Activated CD8-positive, alpha-beta memory T cell treated with anti-CD3 and anti-CD28 coated beads for 4 hours (primary cell): Measurements from ENCODE around the gene PTCD3.
A peak's percentile ranks its signal among the peaks of the same experiment; 100 is the strongest.

Experiments
- DNase-seq, 2 donors: peaks; one replicate each; pipeline ENCODE4 v3.0.0-alpha.2; 2020; ENCODE audit warnings: low read depth in 2 of 2

PTCD3 gene

GRCh38 chr2:86105969-86106945, at the start of gene PTCD3:
Gene PTCD3 (plus strand): TSS chr2:86106235. CDS start chr2:86106248, 13 bp downstream.
- DNase-seq, result peak; percentile 86 to 93

- DNase-seq, result no peak
Observed at GRCh38 chr2:86056590-86057331, 49.3 kb upstream of the PTCD3 start.

- no peak for DNase-seq
Observed at GRCh38 chr2:86062043-86062442, 44.0 kb upstream of the PTCD3 start.

GRCh38 chr2:86064006-86064405, 42.0 kb upstream of the PTCD3 start:
- DNase-seq, result no peak

DNA sequence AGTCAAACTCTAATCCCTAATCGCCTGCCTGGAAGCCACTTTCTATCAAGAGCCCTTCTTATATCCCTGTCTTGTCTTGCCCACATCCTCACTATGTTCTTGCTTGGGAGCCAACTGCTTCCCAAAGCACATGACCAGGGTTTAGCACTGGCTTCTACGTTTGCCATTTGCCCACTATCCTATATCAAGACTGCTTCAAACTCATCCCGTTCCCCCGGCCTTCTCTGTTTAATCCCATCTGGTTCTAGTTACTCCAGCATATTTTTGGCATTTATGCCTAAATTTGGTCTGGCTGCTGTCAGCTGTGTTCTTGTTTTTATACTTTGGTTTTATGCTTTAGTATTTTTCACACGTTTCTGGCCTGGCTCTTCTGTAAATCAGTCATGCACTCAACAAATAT, 40.5 kb upstream of the PTCD3 start:
- DNase-seq, result no peak

- no peak for DNase-seq
Observed at GRCh38 chr2:86066007-86066578, 39.9 kb upstream of the PTCD3 start.

DNA sequence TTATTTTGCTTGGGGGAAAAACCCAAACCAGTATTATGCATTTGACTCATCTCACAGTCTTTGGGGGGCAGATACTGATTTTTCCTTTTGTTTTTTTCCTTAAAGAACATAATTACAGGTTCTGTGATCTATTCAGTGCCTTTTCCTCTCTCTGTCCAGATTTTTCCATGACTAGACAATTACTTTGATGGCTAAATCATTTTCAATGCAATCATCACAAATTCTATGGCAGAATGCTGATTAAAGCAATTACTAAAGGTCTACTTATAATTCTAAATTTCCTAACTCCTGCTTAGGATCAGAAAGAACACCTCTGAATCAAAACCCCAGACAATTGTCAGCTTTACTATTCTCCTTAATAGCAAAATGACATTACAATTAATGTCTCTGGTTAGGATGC, 39.1 kb upstream of the PTCD3 start:
- DNase-seq, result no peak

- peak in 1 of 2 donors; percentile 15 for DNase-seq
Observed at GRCh38 chr2:86068136-86068588, 37.9 kb upstream of the PTCD3 start.

GRCh38 chr2:86068648-86069047, 37.4 kb upstream of the PTCD3 start:
- DNase-seq, result no peak

DNA sequence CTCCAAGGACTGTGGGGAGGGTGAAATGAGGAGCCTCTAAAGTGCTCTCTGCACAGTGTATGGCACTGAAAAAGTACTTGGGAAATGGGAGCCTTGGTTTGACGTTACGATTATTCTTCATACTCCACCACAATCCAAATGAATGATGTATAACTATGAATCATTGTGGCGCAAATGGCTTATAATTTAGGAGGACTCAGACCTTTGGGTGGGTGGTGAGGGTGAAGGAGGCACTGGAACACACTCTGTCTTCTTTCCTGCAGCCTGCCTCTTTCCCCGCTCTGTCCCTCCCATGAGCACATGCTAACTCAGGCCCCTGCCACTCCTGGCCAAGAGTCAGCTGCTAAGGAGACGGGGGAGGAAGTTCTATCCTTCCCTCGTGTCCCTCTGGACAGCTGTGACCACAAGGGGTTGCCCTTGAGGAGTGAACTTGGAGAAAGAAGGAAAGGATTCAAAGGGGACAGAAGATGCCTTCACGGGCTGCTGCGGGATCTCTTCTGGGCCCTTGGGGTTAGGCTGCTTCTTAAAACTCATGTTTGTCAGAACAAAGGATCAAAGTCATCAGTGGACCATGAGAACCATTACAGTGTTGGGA, 36.8 kb upstream of the PTCD3 start:
- no peak for DNase-seq

GRCh38 chr2:86069783-86070339, 36.2 kb upstream of the PTCD3 start:
- DNase-seq, result no peak

DNA sequence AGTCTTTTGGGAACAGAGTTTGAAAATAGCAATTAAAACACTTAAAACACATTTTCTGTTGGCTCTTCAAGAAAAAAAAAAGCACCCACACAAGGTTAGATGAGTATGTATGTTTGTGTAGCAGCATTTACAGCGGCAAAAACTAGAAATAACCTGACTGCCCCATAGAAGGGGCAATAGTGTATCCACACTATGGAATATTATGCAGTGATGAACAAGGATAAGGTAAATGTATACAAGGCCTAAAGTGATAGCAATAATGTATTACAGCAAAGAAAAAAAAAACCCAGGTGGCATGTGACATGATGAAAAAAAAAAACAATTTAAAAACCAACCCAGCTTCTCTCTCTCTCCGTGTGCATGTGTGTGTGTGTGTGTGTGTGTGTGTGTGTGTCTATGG, 35.2 kb upstream of the PTCD3 start:
- DNase-seq, result no peak

- no peak for DNase-seq
Observed at GRCh38 chr2:86072271-86072858, 33.7 kb upstream of the PTCD3 start.

DNA sequence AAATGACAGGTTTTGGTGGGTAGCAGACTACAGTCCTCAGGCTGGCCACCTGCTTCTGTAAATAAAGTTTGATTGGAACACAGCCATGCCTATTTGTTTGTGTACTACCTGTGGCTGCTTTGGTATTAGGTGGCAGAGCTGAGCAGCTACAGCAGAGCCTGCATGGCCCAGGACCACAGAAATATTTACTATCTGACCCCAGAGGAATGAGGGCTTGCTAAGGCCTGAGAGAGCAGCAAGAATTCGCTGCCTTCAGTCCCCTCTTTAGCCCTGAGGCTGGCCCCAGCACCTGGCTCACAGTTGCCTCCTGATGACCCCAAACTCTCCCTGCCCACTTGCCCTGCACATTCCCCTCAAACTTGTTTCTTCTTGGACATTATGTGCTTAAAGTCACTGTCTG, 32.8 kb upstream of the PTCD3 start:
- DNase-seq, result no peak

DNA sequence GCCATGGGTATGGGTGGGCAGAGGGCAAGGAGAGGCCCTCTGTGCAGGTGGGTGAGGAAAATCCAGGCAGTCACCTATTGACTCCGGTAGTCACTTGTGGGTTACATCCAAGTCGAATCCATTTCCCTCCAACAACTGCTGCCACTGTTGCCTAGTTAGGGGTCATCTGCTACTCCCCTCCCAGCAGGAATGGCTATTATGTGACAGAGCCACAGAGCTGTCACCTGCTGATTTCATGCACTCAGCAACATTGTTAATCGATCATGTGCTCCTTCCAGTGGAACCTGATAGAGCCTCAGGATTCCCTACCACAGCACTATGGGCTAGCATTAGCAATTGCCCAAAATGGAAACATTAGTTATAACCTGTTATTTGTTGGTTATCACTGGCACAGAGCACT, 31.8 kb upstream of the PTCD3 start:
- DNase-seq, result no peak

DNA sequence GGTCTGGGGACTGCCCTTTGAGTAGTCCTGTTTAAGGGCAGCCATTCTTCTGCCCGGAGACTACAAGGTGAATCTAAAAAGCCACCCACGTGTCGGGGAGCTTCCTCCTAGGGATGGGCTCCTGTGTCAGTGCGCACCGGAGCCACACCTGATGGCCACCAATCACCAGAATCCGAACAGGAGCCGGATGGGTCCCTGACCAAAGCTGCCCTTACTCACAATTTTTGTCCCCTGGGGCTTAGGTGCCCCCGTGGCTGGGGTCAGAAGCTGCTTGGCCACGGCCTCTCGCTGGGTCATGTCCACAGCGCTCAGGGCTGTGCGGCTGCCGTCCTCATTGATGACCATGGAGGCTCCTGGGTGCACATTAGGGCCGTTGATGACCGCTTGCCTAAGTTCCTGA, 31.2 kb upstream of the PTCD3 start:
- no peak for DNase-seq

- no peak for DNase-seq
Observed at GRCh38 chr2:86075886-86076285, 30.1 kb upstream of the PTCD3 start.

DNA sequence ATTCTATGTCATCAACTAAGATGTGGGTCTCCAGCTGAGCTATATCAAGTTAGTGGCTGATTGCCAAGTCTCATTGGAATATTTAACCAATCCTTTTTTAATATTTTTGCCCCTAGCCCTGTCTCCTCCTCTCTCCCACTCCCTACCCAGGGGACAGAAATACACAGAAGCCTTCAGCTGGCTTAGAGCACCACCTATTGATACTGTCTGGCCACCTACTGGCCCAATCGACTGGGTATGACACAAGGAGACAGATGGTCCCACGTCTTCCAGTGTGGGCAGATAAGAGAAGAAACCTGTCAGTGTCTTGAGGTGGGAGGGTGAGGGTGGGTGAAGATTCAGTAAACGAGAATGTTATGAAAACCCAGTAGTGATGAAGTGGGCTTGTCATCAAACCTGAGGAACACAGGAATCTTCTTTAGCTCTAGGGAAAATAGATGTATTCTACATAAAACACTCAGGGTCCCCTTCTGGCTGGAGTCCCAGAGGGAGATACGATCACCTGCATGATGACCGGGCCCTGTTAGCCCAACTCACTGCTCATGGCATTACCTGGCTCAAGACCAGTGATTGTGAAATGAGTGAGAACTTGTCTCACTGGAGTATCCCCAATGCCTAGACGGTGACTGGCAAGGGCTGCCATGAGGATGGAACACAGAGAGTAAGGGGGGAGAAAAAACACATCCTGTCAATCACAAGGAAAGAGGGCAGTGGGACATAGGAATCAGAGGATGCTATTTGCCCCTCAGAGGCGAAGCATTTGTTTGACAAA, 27.1 kb upstream of the PTCD3 start:
- DNase-seq, result no peak

GRCh38 chr2:86079981-86080911, 25.8 kb upstream of the PTCD3 start:
- peak; percentile 46 to 55 for DNase-seq
